Right lobe of liver (tissue), 6 donors: ENCODE measurements around the gene PDZRN4. TPM values are rescaled to one million over a fixed set of nuclear protein-coding genes. Genes with fewer than 3 reads are reported as not detected.
A peak's percentile ranks its signal among the peaks of the same experiment; 100 is the strongest.

Experiments used
- ATAC-seq, 4 donors: fragments of 200-7000 bp; cut with Tn5 transposase; one replicate each; pipeline ENCODE4 v1.9.1; 2020; ENCODE audit warnings: mild to moderate bottlenecking in 4 of 4, moderate library complexity in 4 of 4
- DNase-seq, 3 donors: peaks; one replicate each; pipeline ENCODE4 v3.0.0-alpha.2; 2020
- H3K27ac ChIP-seq, 3 donors: fragments of 200-600 bp; one replicate each; pipeline ENCODE4 v1.8.0; 2022
- H3K27me3 ChIP-seq, 2 donors: fragments of 200-600 bp; one replicate each; pipeline ENCODE4 v1.8.0; 2022
- H3K36me3 ChIP-seq, 4 donors: fragments of 200-600 bp; sonication (generic) in 1 of 4; one replicate each; pipeline versions ENCODE4 v1.5.1 to v1.8.0; 2017 to 2022; ENCODE audit warnings: control low read depth in 1 of 4
- H3K4me1 ChIP-seq, 4 donors: fragments of 200-600 bp; sonication (generic) in 1 of 4; one replicate each; pipeline versions ENCODE4 v1.5.1 to v1.8.0; 2017 to 2022; ENCODE audit warnings: control low read depth in 1 of 4
- H3K4me3 ChIP-seq, 3 donors: fragments of 200-600 bp; one replicate each; pipeline ENCODE4 v1.8.0; 2022
- H3K9me3 ChIP-seq, 4 donors: fragments of 200-600 bp; sonication (generic) in 1 of 4; one replicate each; pipeline versions ENCODE4 v1.5.1 to v1.8.0; 2017 to 2022; ENCODE audit warnings: control low read depth in 1 of 4
- POLR2A ChIP-seq: fragments of 450-650 bp; IDR thresholded peaks from one replicate; pipeline ENCODE4 v1.6.1; 2017; ENCODE audit warnings: antibody characterized with exemption, mild to moderate bottlenecking
- WGBS: methylation state at CpG from one replicate; pipeline ENCODE4 v1.1.6; 2018; ENCODE audit warnings: low coverage, low lambda C conversion rate; ENCODE audit not compliant: insufficient coverage; ENCODE audit errors: missing lambda C conversion rate; 5-methylcytosine and 5-hydroxymethylcytosine counted together
- intact Hi-C, 2 donors: fragments of 100-400 bp; cut with DNase I; formaldehyde crosslinking; loops; one replicate each; pipeline versions ENCODE4 v1.11.2 to v1.14.1; 2022
- total RNA-seq, 6 experiments: library from RNA; depleted of rRNA in 2 of 6; stranded (reverse); fragments of >200 nt in 2 of 6; fragmentation: NEBNext Ultra II Directional in 3 of 6; extraction: Animal tissue kit (Norgen Biotek cat#: 25700) in 3 of 6; gene quantifications; one replicate each; pipeline versions ENCODE4 v1.1.0 to v1.2.4, GENCODE V29; 2016 to 2023
- TF ChIP-seq, protein P1 (sequence below), 4 donors: fragments of 200-600 bp in 3 of 4; fragments of 450-650 bp in 1 of 4; IDR thresholded peaks; one replicate each; pipeline versions ENCODE4 v1.5.1 to v1.8.0; 2016 to 2022; ENCODE audit warnings: antibody characterized with exemption in 4 of 4, mild to moderate bottlenecking in 2 of 4
- donor health status: DM: no; HTN: yes; CAD: no.
- donor health status: DM: no; HTN: no; CAD: no.
- donor health status: DM: no; HTN: no; CAD: no.
- donor health status: DM: no; HTN: yes; CAD: no.
- donor health status: DM: no; HTN: yes; CAD: no.

The PDZRN4 gene
- total RNA-seq, 6 experiments from 2014 or later, result 0.12 to 0.49 (median 0.42) TPM; not detected in 1

DNA sequence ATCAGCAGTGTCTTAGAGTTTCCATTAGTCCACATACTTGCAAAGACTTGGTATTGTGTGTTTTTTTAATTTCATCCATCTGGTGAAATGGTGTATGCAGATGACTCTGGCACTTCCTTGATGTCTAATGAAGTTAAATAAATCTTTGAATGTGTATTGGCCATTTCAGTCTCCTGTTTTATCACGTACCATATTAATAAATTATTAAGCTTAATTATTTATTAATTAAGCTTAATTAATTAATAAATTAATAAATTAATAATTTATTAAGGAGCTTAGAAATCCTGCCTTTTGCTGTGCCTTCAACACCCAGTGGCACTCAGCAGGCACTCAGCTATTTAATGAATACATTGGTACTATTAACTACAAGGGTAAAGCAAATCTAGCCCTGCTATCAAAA lies 18.2 kb downstream of the PDZRN4 start:
- Histone ChIP-seq H3K4me1 (no peaks in the 10 kb centered on the region), H3K36me3 (no peaks in the 10 kb centered on the region), H3K27me3 (no peaks in the 10 kb centered on the region), H3K9me3 (no peaks in the 10 kb centered on the region), H3K4me3 (no peak overlapping the region), H3K27ac (no peak overlapping the region)
- ATAC-seq, result no peak
- no peak for DNase-seq
- 46% methylated on average over 1 of the region's 1 CpG for WGBS
- intact Hi-C loops, result no loop called here
- TF ChIP-seq, protein P1, sequence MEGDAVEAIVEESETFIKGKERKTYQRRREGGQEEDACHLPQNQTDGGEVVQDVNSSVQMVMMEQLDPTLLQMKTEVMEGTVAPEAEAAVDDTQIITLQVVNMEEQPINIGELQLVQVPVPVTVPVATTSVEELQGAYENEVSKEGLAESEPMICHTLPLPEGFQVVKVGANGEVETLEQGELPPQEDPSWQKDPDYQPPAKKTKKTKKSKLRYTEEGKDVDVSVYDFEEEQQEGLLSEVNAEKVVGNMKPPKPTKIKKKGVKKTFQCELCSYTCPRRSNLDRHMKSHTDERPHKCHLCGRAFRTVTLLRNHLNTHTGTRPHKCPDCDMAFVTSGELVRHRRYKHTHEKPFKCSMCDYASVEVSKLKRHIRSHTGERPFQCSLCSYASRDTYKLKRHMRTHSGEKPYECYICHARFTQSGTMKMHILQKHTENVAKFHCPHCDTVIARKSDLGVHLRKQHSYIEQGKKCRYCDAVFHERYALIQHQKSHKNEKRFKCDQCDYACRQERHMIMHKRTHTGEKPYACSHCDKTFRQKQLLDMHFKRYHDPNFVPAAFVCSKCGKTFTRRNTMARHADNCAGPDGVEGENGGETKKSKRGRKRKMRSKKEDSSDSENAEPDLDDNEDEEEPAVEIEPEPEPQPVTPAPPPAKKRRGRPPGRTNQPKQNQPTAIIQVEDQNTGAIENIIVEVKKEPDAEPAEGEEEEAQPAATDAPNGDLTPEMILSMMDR (IDR thresholded peaks at IDR 0.05), result no peak
- TF ChIP-seq POLR2A, result no peak

DNA sequence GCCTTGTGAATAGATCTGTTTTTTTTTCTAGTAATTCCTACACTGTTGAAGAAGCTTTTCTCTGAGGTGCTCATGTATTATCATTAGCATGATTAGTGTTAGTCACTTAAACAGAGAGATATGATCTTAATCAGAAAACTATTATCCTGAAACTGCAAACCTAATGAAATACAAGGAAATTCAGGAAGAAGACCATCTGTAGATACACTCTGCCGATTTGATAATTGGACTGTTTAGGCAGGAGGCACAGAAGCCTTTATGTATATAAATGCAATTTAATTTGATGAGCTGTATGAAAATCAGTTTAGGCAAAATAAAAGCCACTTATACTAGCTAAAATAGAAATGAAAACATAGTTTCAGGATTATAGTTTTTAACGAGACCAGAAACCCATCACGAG lies 23.3 kb downstream of the PDZRN4 start:
- H3K27me3 ChIP-seq, result no peaks in the 10 kb centered on the region
- no peaks in the 10 kb centered on the region for H3K9me3 ChIP-seq
- H3K27ac ChIP-seq, result no peak overlapping the region
- WGBS, result 45% methylated on average over 3 of the region's 3 CpGs
- ATAC-seq (no peak), DNase-seq (no peak)
- H3K36me3 ChIP-seq, result no peaks in the 10 kb centered on the region
- TF ChIP-seq POLR2A, result no peak
- TF ChIP-seq, protein P1 (IDR thresholded peaks at IDR 0.05), result no peak
- no peak overlapping the region for H3K4me3 ChIP-seq
- intact Hi-C loops, result no loop called here
- no peaks in the 10 kb centered on the region for H3K4me1 ChIP-seq

DNA sequence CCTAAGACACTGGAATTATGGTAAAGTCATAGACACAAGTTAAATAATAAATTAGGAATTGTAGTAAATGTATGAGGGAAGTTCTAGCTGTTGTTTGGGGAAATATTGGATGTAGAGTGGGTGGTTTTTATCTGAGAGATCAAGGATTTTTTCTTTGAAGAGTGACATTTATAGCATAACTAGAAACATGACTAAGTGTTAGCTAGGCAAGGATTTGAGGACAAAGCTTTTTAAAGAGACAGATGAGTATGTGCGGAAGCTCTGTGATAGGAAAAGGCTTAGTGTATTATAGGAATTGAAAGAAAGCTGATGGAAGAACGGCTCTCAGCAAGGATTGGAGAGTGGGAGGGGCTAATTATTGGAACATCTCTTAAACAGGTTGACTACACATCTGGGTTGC lies 24.5 kb downstream of the PDZRN4 start:
- H3K4me3 ChIP-seq, result no peak overlapping the region
- H3K9me3 ChIP-seq, result no peaks in the 10 kb centered on the region
- intact Hi-C loops, result no loop called here
- H3K27ac ChIP-seq, result peak overlapping the region in 1 of 3 donors; percentile 10
- no peaks in the 10 kb centered on the region for H3K4me1 ChIP-seq
- no peaks in the 10 kb centered on the region for H3K27me3 ChIP-seq
- no peaks in the 10 kb centered on the region for H3K36me3 ChIP-seq
- DNase-seq, result no peak
- TF ChIP-seq, protein P1 (IDR thresholded peaks at IDR 0.05), result no peak
- TF ChIP-seq POLR2A, result no peak
- ATAC-seq, result no peak
- WGBS, result 29% methylated on average over 2 of the region's 2 CpGs

DNA sequence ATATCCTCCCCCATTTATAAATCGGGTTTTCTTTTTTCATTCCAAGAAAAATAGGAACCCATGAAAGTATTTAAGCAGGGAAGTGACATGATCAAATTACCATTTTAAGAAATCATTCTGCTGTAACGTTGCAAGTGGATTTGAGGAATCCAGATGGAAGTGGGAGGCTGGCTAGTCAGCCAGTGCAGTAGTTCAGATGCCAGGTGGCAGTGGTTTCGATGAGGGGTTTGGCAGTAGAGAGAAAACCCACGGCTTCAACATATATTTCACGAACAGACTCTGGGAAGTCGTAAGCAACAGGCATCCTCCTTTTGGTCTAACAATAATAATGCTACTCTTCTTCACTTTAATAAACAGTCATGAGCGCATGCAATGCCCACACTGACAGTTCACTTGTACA lies 25.0 kb downstream of the PDZRN4 start:
- ATAC-seq (no peak), DNase-seq (no peak)
- no peaks in the 10 kb centered on the region for H3K9me3 ChIP-seq
- TF ChIP-seq, protein P1 (IDR thresholded peaks at IDR 0.05), result no peak
- no peak for TF ChIP-seq POLR2A
- no peak overlapping the region for H3K4me3 ChIP-seq
- intact Hi-C loops, result no loop called here
- no peaks in the 10 kb centered on the region for H3K36me3 ChIP-seq
- H3K4me1 ChIP-seq, result no peaks in the 10 kb centered on the region
- H3K27me3 ChIP-seq, result no peaks in the 10 kb centered on the region
- 36% methylated on average over 7 of the region's 7 CpGs for WGBS
- peak overlapping the region in 2 of 3 donors; percentile 10 to 17 for H3K27ac ChIP-seq

DNA sequence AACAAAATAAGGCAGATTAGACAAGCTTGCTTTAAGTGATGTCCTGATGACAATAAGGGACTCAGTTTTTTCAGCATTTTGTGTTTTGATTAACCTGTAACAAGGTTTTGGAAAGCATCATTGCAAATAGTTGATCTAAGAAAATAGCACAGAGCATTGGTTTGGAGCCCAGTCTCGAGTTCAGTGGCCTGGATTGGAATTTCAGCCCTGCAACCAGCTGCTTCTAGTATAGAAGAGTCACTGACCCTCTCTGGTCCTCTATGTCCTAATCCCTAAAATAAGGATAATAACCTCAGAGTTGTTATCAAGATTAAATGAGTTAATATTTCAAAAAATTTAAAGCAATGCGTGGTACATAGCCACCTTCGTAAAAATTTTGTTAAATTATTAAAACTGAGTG lies 25.5 kb downstream of the PDZRN4 start:
- intact Hi-C loops, result no loop called here
- Histone ChIP-seq H3K27ac (peak overlapping the region in 1 of 3 donors; percentile 17), H3K4me3 (no peak overlapping the region), H3K27me3 (no peaks in the 10 kb centered on the region), H3K36me3 (no peaks in the 10 kb centered on the region), H3K4me1 (no peaks in the 10 kb centered on the region), H3K9me3 (no peaks in the 10 kb centered on the region)
- peak in 3 of 4 donors; percentile 18 to 38 (median 35) for ATAC-seq
- no peak for TF ChIP-seq POLR2A
- TF ChIP-seq, protein P1 (IDR thresholded peaks at IDR 0.05), result no peak
- no peak for DNase-seq
- WGBS, result 53% methylated on average over 3 of the region's 3 CpGs
